ENCODE results near the gene WNT3A. TPM values are rescaled to one million over a fixed set of nuclear protein-coding genes. Genes with fewer than 3 reads are reported as not detected.
"Not testable (repeated sequence)": the region's sequence is repeated elsewhere in the genome, so short reads cannot be mapped to it uniquely, and the experiment has no call there.

WNT3A gene
- not detected for total RNA-seq

- no peaks in the 10 kb centered on the region for H3K36me3 Mint-ChIP-seq (ENCODE audit: low read depth)
- CTCF ChIA-PET: no interaction called here
- no peak within 1 kb of the TSS for H3K27ac Mint-ChIP-seq
- no peak for DNase-seq
- H3K27me3 Mint-ChIP-seq (ENCODE audit: low read depth): peaks cover 53% of the 10 kb centered on the region
- intact Hi-C loops (cut with micrococcal nuclease): no loop called here
- no peaks in the 10 kb centered on the region for H3K9me3 Mint-ChIP-seq
- no peak within 1 kb of the TSS for H3K4me3 Mint-ChIP-seq
- peaks cover 20% of the 10 kb centered on the region for H3K4me1 Mint-ChIP-seq (ENCODE audit: low read depth)
Observed at GRCh38 chr1:228006786-228007048, at the start of gene WNT3A. WNT3A (plus strand) TSS chr1:228006998; CDS start chr1:228007129, 131 bp downstream.

- H3K4me3 Mint-ChIP-seq: no peak overlapping the region
- intact Hi-C loops (cut with micrococcal nuclease): no loop called here
- no peak overlapping the region for H3K27ac Mint-ChIP-seq
- H3K4me1 Mint-ChIP-seq (ENCODE audit: low read depth): peaks cover under 1% of the 10 kb centered on the region
- no peaks in the 10 kb centered on the region for H3K9me3 Mint-ChIP-seq
- DNase-seq: no peak
- no peaks in the 10 kb centered on the region for H3K36me3 Mint-ChIP-seq (ENCODE audit: low read depth)
- CTCF ChIA-PET: interaction anchor here (1.0 kb wide), 1 partner anchor 195 kb away, joined by 4 read pairs; no protein-coding TSS in a partner anchor
- peaks cover 32% of the 10 kb centered on the region for H3K27me3 Mint-ChIP-seq (ENCODE audit: low read depth)
Observed at GRCh38 chr1:227958617-227959324, 48.0 kb upstream of the WNT3A start.

- no peak for DNase-seq
- peaks cover 27% of the 10 kb centered on the region for H3K27me3 Mint-ChIP-seq (ENCODE audit: low read depth)
- no peak overlapping the region for H3K4me3 Mint-ChIP-seq
- intact Hi-C loops (cut with micrococcal nuclease): no loop called here
- no peak overlapping the region for H3K27ac Mint-ChIP-seq
- H3K36me3 Mint-ChIP-seq (ENCODE audit: low read depth): no peaks in the 10 kb centered on the region
- H3K4me1 Mint-ChIP-seq (ENCODE audit: low read depth): no peaks in the 10 kb centered on the region
- no peaks in the 10 kb centered on the region for H3K9me3 Mint-ChIP-seq
- CTCF ChIA-PET: no interaction called here
Observed at GRCh38 chr1:227959325-227959860, 47.4 kb upstream of the WNT3A start.

GRCh38 chr1:227961651-227962466, 44.9 kb upstream of the WNT3A start:
- Mint-ChIP-seq H3K9me3 (no peaks in the 10 kb centered on the region), H3K4me1 (ENCODE audit: low read depth) (no peaks in the 10 kb centered on the region), H3K27me3 (ENCODE audit: low read depth) (peaks cover 11% of the 10 kb centered on the region)

GRCh38 chr1:227966733-227967132, 40.1 kb upstream of the WNT3A start:
- CTCF ChIA-PET, H3K4me3 Mint-ChIP-seq: not testable (repeated sequence)

More at GRCh38 chr1:227961651-227962466, 44.9 kb upstream of the WNT3A start:
- Mint-ChIP-seq H3K4me3 (no peak overlapping the region), H3K36me3 (ENCODE audit: low read depth) (no peaks in the 10 kb centered on the region), H3K27ac (no peak overlapping the region)
- DNase-seq: no peak
- CTCF ChIA-PET: interaction anchor here (0.6 to 1.2 kb wide), 3 partner anchors 11 to 1197 kb away, joined by 3 read pairs; no protein-coding TSS in a partner anchor
- intact Hi-C loops (cut with micrococcal nuclease): no loop called here

GRCh38 chr1:227967815-227968214, 39.0 kb upstream of the WNT3A start:
- H3K9me3 Mint-ChIP-seq; CTCF ChIA-PET; H3K4me3 Mint-ChIP-seq; intact Hi-C loops (cut with micrococcal nuclease); H3K36me3 Mint-ChIP-seq (ENCODE audit: low read depth); H3K27ac Mint-ChIP-seq; H3K27me3 Mint-ChIP-seq (ENCODE audit: low read depth); DNase-seq; H3K4me1 Mint-ChIP-seq (ENCODE audit: low read depth): not testable (repeated sequence)

More at GRCh38 chr1:227966733-227967132, 40.1 kb upstream of the WNT3A start:
- intact Hi-C loops (cut with micrococcal nuclease); H3K36me3 Mint-ChIP-seq (ENCODE audit: low read depth); H3K27ac Mint-ChIP-seq; H3K27me3 Mint-ChIP-seq (ENCODE audit: low read depth); H3K9me3 Mint-ChIP-seq; DNase-seq; H3K4me1 Mint-ChIP-seq (ENCODE audit: low read depth): not testable (repeated sequence)

GRCh38 chr1:227970076-227970995, 36.5 kb upstream of the WNT3A start:
- CTCF ChIA-PET; H3K27me3 Mint-ChIP-seq (ENCODE audit: low read depth); H3K27ac Mint-ChIP-seq: not testable (repeated sequence)

GRCh38 chr1:227971216-227971615, 35.6 kb upstream of the WNT3A start:
- CTCF ChIA-PET; H3K4me3 Mint-ChIP-seq; DNase-seq; H3K27me3 Mint-ChIP-seq (ENCODE audit: low read depth); H3K27ac Mint-ChIP-seq; H3K9me3 Mint-ChIP-seq; H3K36me3 Mint-ChIP-seq (ENCODE audit: low read depth); intact Hi-C loops (cut with micrococcal nuclease); H3K4me1 Mint-ChIP-seq (ENCODE audit: low read depth): not testable (repeated sequence)

More at GRCh38 chr1:227970076-227970995, 36.5 kb upstream of the WNT3A start:
- DNase-seq; H3K9me3 Mint-ChIP-seq; H3K4me3 Mint-ChIP-seq; intact Hi-C loops (cut with micrococcal nuclease); H3K36me3 Mint-ChIP-seq (ENCODE audit: low read depth); H3K4me1 Mint-ChIP-seq (ENCODE audit: low read depth): not testable (repeated sequence)

- H3K27ac Mint-ChIP-seq; CTCF ChIA-PET; H3K36me3 Mint-ChIP-seq (ENCODE audit: low read depth); H3K27me3 Mint-ChIP-seq (ENCODE audit: low read depth); H3K4me3 Mint-ChIP-seq; intact Hi-C loops (cut with micrococcal nuclease); DNase-seq; H3K9me3 Mint-ChIP-seq; H3K4me1 Mint-ChIP-seq (ENCODE audit: low read depth): not testable (repeated sequence)
Observed at GRCh38 chr1:227971643-227972282, 35.0 kb upstream of the WNT3A start.

GRCh38 chr1:227972283-227972679, 34.5 kb upstream of the WNT3A start:
- H3K36me3 Mint-ChIP-seq (ENCODE audit: low read depth): not testable (repeated sequence)

GRCh38 chr1:227972843-227973374, 33.9 kb upstream of the WNT3A start:
- H3K4me1 Mint-ChIP-seq (ENCODE audit: low read depth); intact Hi-C loops (cut with micrococcal nuclease); H3K9me3 Mint-ChIP-seq; DNase-seq; CTCF ChIA-PET; H3K36me3 Mint-ChIP-seq (ENCODE audit: low read depth); H3K4me3 Mint-ChIP-seq; H3K27ac Mint-ChIP-seq; H3K27me3 Mint-ChIP-seq (ENCODE audit: low read depth): not testable (repeated sequence)

More at GRCh38 chr1:227972283-227972679, 34.5 kb upstream of the WNT3A start:
- H3K27me3 Mint-ChIP-seq (ENCODE audit: low read depth); CTCF ChIA-PET; H3K4me1 Mint-ChIP-seq (ENCODE audit: low read depth); H3K27ac Mint-ChIP-seq; intact Hi-C loops (cut with micrococcal nuclease); DNase-seq; H3K4me3 Mint-ChIP-seq; H3K9me3 Mint-ChIP-seq: not testable (repeated sequence)
